ENCODE data around the gene NOP10.
"Not testable (repeated sequence)": the region's sequence is repeated elsewhere in the genome, so short reads cannot be mapped to it uniquely, and the experiment has no call there.

Gene NOP10

DNA sequence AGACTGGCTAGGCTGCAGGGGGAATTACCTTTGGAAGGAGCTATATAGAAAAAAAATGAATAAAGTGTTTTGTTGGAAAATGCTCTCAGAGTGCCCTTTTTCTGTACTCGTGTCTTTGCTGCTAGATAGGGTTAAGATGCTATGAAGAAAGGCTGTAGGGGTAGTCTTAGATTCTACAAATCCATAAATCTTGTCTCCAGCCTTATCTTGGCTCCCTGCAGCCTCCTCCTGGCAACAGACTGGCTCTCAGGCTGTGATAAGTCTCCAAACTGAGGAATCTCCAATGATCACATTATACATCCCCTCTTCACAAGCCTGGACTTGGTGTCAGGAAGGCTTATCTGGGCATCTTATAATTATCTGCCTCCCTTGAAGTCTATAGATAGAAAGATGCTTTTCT lies 14.7 kb upstream of the NOP10 start:
- TF ChIP-seq, protein P1, sequence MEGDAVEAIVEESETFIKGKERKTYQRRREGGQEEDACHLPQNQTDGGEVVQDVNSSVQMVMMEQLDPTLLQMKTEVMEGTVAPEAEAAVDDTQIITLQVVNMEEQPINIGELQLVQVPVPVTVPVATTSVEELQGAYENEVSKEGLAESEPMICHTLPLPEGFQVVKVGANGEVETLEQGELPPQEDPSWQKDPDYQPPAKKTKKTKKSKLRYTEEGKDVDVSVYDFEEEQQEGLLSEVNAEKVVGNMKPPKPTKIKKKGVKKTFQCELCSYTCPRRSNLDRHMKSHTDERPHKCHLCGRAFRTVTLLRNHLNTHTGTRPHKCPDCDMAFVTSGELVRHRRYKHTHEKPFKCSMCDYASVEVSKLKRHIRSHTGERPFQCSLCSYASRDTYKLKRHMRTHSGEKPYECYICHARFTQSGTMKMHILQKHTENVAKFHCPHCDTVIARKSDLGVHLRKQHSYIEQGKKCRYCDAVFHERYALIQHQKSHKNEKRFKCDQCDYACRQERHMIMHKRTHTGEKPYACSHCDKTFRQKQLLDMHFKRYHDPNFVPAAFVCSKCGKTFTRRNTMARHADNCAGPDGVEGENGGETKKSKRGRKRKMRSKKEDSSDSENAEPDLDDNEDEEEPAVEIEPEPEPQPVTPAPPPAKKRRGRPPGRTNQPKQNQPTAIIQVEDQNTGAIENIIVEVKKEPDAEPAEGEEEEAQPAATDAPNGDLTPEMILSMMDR (IDR thresholded peaks at IDR 0.05; ENCODE audit: low read depth, low read length), result no peak
- DNase-seq (ENCODE audit: low read depth in 2 of 2), result no peak
- H3K4me3 ChIP-seq (replicated peaks in 1 of 2; ENCODE audit: low read depth in 2 of 2, low read length in 2 of 2), result no peak overlapping the region

DNA sequence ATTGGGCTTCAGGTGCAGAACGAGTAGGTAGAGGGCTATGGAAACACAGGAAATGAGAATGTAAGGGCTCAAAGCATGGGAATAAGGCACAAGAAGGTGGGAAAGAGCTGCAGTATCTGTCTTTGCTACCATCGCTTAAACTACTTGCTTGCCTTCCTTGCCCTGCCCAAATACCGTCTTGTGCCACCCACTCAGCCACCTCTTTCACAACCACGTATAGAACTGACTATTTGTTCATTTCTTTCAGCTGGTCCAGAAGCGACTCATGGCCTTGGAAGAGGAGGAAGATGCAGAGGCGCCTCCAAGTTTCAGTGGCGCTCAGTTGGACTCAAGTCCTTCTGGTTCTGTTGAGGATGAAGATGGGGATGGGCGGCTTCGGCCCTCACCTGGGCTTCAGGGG lies 12.3 kb upstream of the NOP10 start:
- TF ChIP-seq, protein P1 (IDR thresholded peaks at IDR 0.05; ENCODE audit: low read depth, low read length), result no peak
- H3K4me3 ChIP-seq (replicated peaks in 1 of 2; ENCODE audit: low read depth in 2 of 2, low read length in 2 of 2), result no peak overlapping the region
- DNase-seq (ENCODE audit: low read depth in 2 of 2), result no peak

DNA sequence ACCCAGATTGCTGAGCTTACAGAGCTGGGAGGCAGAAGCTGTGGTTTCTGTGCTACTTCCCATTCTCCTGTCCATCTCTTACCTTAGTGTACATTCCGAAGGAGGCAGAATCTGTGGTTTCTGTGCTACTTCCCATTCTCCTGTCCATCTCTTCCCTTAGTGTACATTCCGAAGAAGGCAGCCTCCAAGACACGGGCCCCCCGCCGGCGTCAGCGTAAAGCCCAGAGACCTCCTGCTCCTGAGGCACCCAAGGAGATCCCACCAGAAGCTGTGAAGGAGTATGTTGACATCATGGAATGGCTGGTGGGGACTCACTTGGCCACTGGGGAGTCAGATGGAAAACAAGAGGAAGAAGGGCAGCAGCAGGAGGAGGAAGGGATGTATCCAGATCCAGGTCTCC lies 11.3 kb upstream of the NOP10 start:
- TF ChIP-seq, protein P1 (IDR thresholded peaks at IDR 0.05; ENCODE audit: low read depth, low read length), result no peak
- no peak for DNase-seq (ENCODE audit: low read depth in 2 of 2)
- H3K4me3 ChIP-seq (replicated peaks in 1 of 2; ENCODE audit: low read depth in 2 of 2, low read length in 2 of 2), result no peak overlapping the region

DNA sequence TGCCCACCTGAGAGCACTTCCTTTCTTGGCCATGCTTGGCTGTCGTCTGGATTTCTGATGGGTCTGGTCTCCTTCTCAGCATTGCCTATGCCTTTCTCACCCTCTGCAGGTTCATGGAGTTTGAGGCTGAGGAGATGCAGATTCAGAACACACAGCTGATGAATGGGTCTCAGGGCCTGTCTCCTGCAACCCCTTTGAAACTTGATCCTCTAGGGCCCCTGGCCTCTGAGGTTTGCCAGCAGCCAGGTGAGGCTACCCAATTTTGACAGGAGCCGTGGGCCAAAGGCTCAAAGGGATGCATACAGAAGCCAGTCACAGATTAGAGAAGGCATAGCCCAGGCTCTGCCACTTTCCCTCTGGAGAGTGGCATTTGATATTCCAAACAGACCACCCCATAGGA lies 10.7 kb upstream of the NOP10 start:
- H3K4me3 ChIP-seq (replicated peaks in 1 of 2; ENCODE audit: low read depth in 2 of 2, low read length in 2 of 2), result no peak overlapping the region
- TF ChIP-seq, protein P1 (IDR thresholded peaks at IDR 0.05; ENCODE audit: low read depth, low read length), result no peak
- no peak for DNase-seq (ENCODE audit: low read depth in 2 of 2)

DNA sequence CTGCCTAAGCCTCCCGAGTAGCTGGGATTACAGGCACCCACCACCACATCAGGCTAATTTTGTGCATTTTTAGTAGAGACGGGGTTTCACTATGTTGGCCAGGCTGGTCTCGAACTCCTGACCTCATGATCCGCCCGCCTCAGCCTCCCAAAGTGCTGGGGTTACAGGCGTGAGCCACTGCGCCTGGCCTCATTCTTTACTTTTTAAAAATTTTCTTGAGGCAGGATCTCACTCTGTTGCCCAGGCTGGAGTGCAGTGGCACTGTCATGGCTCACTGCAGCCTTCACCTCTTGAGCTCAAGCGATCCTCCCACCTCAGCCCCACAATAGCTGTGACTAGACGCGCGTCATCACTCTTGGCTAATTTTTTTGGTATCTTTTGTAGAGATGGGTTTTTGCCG lies 10.1 kb upstream of the NOP10 start:
- not testable (repeated sequence) for H3K4me3 ChIP-seq (replicated peaks in 1 of 2; ENCODE audit: low read depth in 2 of 2, low read length in 2 of 2); DNase-seq (ENCODE audit: low read depth in 2 of 2)

DNA sequence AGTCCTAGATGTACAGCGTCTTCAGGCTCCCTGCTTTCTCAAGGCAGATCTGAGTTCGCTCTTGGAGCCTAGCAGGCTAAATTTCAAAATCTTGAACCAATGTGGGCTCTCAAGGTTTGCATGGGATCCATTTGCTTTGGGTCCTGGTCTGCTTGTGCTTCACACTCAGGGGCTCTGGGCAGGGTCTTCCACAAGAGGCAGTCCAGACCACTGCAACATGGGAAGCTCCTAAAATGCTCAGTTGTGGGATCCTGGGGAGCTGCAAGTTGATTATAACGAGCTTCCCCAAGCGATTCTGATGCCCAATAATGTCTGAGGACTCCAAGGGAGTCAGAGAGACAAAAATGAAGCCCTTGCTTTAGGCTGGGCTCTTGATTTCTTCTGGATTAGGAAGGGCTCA lies 6.8 kb upstream of the NOP10 start:
- no peak overlapping the region for H3K4me3 ChIP-seq (replicated peaks in 1 of 2; ENCODE audit: low read depth in 2 of 2, low read length in 2 of 2)
- no peak for DNase-seq (ENCODE audit: low read depth in 2 of 2)
- TF ChIP-seq, protein P1 (IDR thresholded peaks at IDR 0.05; ENCODE audit: low read depth, low read length), result no peak

DNA sequence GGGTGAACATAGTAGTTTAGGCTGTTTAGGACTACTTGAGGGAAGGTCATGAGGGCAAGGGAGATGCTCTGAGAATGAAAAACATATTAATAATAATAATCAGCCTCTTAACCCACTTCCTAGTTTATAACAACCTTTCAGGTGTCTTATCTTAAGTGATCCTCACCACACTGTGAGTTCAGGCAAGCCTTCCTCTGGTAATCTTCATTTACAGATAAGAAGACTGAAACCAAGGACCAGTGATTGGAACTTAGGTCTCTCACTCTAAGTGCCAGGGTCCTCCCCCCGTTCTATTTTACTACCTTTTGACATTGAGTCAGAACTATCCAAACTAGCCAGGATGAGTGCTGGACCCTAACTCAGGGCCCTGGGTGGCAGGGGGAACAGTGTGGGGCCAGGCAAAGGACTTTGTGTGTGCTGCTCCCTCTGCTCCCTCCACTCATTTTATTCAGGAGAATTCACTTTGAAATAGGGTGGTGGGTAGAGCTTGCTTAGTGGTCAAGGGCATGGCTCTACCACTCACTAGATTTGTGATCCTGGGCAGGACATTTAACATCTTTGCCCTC lies 5.9 kb upstream of the NOP10 start:
- H3K4me3 ChIP-seq (replicated peaks in 1 of 2; ENCODE audit: low read depth in 2 of 2, low read length in 2 of 2), result no peak overlapping the region
- TF ChIP-seq, protein P1 (IDR thresholded peaks at IDR 0.05; ENCODE audit: low read depth, low read length), result no peak
- DNase-seq (ENCODE audit: low read depth in 2 of 2), result no peak
